Putamen (tissue), 1 donor: ENCODE results near the gene CENPP.

Source experiments
- DNase-seq: peaks from one replicate; pipeline ENCODE4 v3.0.0-alpha.2; 2016; ENCODE audit warnings: low spot score

CENPP gene

GRCh38 chr9:92480986-92481633, 155.4 kb downstream of the CENPP start:
- DNase-seq: peak; percentile 44

GRCh38 chr9:92482329-92482728, 156.6 kb downstream of the CENPP start, which contains the start of gene ASPN:
Gene ASPN (minus strand): TSS chr9:92482506.
- DNase-seq: no peak

- DNase-seq: no peak
Observed at GRCh38 chr9:92482805-92483204, 157.1 kb downstream of the CENPP start.

- no peak for DNase-seq
Observed at GRCh38 chr9:92483627-92484545, 158.1 kb downstream of the CENPP start.

GRCh38 chr9:92484563-92484962, 158.8 kb downstream of the CENPP start:
- no peak for DNase-seq

- no peak for DNase-seq
Observed at GRCh38 chr9:92486371-92486770, 160.6 kb downstream of the CENPP start.

GRCh38 chr9:92488681-92489550, 163.2 kb downstream of the CENPP start:
- DNase-seq: no peak

GRCh38 chr9:92492781-92493401, 167.1 kb downstream of the CENPP start:
- no peak for DNase-seq

- DNase-seq: no peak
Observed at GRCh38 chr9:92493749-92494387, 168.1 kb downstream of the CENPP start.

GRCh38 chr9:92494856-92495255, 169.1 kb downstream of the CENPP start:
- no peak for DNase-seq

- peak; percentile 33 for DNase-seq
Observed at GRCh38 chr9:92496396-92497176, 170.8 kb downstream of the CENPP start.

- DNase-seq: no peak
Observed at GRCh38 chr9:92499701-92500100, 173.9 kb downstream of the CENPP start.

GRCh38 chr9:92500725-92501124, 175.0 kb downstream of the CENPP start:
- DNase-seq: no peak

GRCh38 chr9:92501671-92502393, 176.1 kb downstream of the CENPP start:
- DNase-seq: no peak

- DNase-seq: no peak
Observed at GRCh38 chr9:92503156-92503555, 177.4 kb downstream of the CENPP start.

GRCh38 chr9:92504881-92505280, 179.1 kb downstream of the CENPP start:
- DNase-seq: no peak

- no peak for DNase-seq
Observed at GRCh38 chr9:92506184-92506857, 180.6 kb downstream of the CENPP start.

- no peak for DNase-seq
Observed at GRCh38 chr9:92507005-92507404, 181.3 kb downstream of the CENPP start.

- no peak for DNase-seq
Observed at GRCh38 chr9:92507496-92507895, 181.7 kb downstream of the CENPP start.
